GM18517 (cell line): ENCODE results near the gene ANKS1A.

Source experiments
- ATAC-seq: cut with Tn5 transposase; IDR thresholded peaks from one replicate; pipeline ENCODE4 v1.9.1; 2021; ENCODE audit warnings: mild to moderate bottlenecking, moderate library complexity; ENCODE audit not compliant: unreplicated experiment

The ANKS1A gene

GRCh38 chr6:34953061-34954025 is 64.3 kb downstream of the ANKS1A start:
- no peak for ATAC-seq

GRCh38 chr6:34955442-34955841 is 66.4 kb downstream of the ANKS1A start:
- ATAC-seq = no peak

- ATAC-seq = no peak
Observed at GRCh38 chr6:34957231-34957783, 68.3 kb downstream of the ANKS1A start.

- no peak for ATAC-seq
Observed at GRCh38 chr6:34958734-34959133, 69.7 kb downstream of the ANKS1A start.

- no peak for ATAC-seq
Observed at GRCh38 chr6:34959224-34959623, 70.2 kb downstream of the ANKS1A start.

GRCh38 chr6:34961082-34961481 is 72.0 kb downstream of the ANKS1A start:
- no peak for ATAC-seq

- no peak for ATAC-seq
Observed at GRCh38 chr6:34961574-34961973, 72.5 kb downstream of the ANKS1A start.

GRCh38 chr6:34964564-34964963 is 75.5 kb downstream of the ANKS1A start:
- no peak for ATAC-seq

GRCh38 chr6:34967461-34967860 is 78.4 kb downstream of the ANKS1A start:
- no peak for ATAC-seq

- ATAC-seq = no peak
Observed at GRCh38 chr6:34969662-34970265, 80.7 kb downstream of the ANKS1A start.

- ATAC-seq = no peak
Observed at GRCh38 chr6:34970488-34970887, 81.4 kb downstream of the ANKS1A start.

- ATAC-seq = no peak
Observed at GRCh38 chr6:34970957-34971356, 81.9 kb downstream of the ANKS1A start.

GRCh38 chr6:34973547-34974248 is 84.6 kb downstream of the ANKS1A start:
- ATAC-seq = no peak

- ATAC-seq = no peak
Observed at GRCh38 chr6:34974249-34974642, 85.2 kb downstream of the ANKS1A start.

- ATAC-seq = no peak
Observed at GRCh38 chr6:34976239-34976638, 87.2 kb downstream of the ANKS1A start.

- no peak for ATAC-seq
Observed at GRCh38 chr6:34979218-34979617, 90.2 kb downstream of the ANKS1A start.

GRCh38 chr6:34979994-34980393 is 90.9 kb downstream of the ANKS1A start:
- ATAC-seq = no peak

GRCh38 chr6:34981366-34981765 is 92.3 kb downstream of the ANKS1A start:
- ATAC-seq = no peak

- no peak for ATAC-seq
Observed at GRCh38 chr6:34981951-34982350, 92.9 kb downstream of the ANKS1A start.

GRCh38 chr6:34982424-34982852 is 93.4 kb downstream of the ANKS1A start:
- no peak for ATAC-seq

GRCh38 chr6:34984416-34984815 is 95.4 kb downstream of the ANKS1A start:
- ATAC-seq = no peak
